GM12873 (cell line): ENCODE measurements around the gene AP5M1.

Source experiments
- TF ChIP-seq, protein P1 (sequence below): IDR thresholded peaks from 2 replicates; pipeline ENCODE4 v1.5.1; 2012; ENCODE audit warnings: low read depth, mild to moderate bottlenecking, moderate library complexity, low read length, control low read depth; ENCODE audit not compliant: insufficient read depth; ENCODE audit errors: missing control alignments

Gene AP5M1

GRCh38 chr14:57319636-57320192 lies 50.9 kb downstream of the AP5M1 start:
- TF ChIP-seq, protein P1, sequence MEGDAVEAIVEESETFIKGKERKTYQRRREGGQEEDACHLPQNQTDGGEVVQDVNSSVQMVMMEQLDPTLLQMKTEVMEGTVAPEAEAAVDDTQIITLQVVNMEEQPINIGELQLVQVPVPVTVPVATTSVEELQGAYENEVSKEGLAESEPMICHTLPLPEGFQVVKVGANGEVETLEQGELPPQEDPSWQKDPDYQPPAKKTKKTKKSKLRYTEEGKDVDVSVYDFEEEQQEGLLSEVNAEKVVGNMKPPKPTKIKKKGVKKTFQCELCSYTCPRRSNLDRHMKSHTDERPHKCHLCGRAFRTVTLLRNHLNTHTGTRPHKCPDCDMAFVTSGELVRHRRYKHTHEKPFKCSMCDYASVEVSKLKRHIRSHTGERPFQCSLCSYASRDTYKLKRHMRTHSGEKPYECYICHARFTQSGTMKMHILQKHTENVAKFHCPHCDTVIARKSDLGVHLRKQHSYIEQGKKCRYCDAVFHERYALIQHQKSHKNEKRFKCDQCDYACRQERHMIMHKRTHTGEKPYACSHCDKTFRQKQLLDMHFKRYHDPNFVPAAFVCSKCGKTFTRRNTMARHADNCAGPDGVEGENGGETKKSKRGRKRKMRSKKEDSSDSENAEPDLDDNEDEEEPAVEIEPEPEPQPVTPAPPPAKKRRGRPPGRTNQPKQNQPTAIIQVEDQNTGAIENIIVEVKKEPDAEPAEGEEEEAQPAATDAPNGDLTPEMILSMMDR, result no peak

DNA sequence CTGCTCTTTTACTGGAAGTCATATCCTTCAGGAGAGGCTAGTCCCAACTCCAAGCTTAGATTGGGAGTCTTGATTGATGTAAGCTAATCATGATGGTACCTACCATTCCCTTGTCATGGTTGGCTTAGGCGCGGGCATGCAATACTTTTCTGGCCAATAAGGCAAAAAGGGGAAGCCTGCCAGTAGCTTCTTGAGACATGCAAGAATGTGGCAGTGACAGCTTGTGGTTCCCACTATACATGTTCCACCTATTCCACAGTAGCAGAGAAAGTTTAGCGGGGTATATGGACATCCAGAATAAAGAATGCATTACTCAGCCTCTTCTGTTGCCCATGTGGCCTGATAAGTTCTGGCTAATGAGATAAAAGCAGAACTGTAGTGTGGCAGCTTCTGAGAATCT lies 55.0 kb downstream of the AP5M1 start:
- TF ChIP-seq, protein P1, result no peak

DNA sequence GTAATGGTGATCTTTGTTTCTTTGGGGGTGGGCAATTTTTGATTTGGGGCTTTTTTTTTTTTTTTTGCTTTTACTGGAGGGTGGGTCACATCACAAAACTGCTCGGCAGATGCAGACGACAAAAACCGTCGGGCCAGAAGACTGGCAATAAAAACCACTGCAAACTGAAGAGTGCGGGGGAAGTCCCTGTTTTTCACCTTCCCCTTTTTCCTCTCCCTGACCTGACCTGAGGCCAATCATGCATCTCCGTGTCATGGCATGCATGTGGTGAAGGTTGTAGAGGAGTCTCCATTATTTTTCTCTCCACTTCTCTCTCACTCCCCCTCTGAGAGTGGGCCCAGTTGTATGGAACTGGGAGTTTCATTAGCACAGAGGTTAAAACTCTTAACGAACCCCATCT lies 57.5 kb downstream of the AP5M1 start:
- TF ChIP-seq, protein P1, result no peak

DNA sequence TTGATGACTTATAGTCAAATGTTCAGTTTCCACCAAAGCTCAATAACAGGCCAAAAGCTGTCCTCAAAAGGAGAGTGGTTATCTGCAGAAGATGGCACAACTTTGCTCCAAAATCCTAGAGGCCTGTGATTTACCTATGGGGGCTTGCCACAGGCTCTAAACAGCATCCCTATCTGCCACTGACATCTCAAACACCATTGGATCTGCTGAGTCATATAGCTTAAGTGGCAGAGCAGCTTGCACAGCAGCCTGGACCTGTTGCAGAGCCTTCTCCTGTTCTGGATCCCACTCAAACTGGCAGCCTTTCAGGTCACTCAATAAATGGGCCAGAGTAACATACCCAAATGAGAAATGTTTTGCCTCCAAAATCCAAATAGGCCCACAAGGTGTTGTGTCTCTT lies 61.1 kb downstream of the AP5M1 start:
- TF ChIP-seq, protein P1, result no peak

- TF ChIP-seq, protein P1, result no peak
Observed at GRCh38 chr14:57345106-57345505, 76.3 kb downstream of the AP5M1 start.

DNA sequence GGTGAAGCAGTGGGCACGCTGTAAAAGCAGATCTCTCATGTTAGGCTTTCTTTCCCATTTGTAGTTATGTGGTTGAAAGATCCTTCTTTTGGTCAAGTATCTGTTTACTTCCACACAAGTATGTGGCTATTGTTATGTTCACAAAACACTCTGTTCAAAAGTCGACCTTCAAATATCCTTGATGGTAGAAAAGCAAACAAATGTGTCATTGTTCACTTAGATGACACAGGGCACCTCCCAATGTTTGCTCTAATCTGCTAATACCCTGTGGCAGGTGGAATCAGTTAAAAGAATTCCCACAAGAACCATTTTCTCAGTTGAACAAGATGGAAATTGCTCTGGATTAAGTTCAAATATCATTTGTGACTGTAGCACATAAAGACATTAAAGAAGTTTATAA lies 78.0 kb downstream of the AP5M1 start:
- TF ChIP-seq, protein P1, result no peak
